ENCODE data around the gene TCF4.

TCF4 gene

GRCh38 chr18:55448420-55448819, 139.6 kb downstream of the TCF4 start:
- no peak for TF ChIP-seq CTCF (IDR thresholded peaks at IDR 0.05; ENCODE audit: insufficient read depth, low read length, missing control alignments)
- CTCF ChIA-PET: no interaction called here
- DNase-seq (ENCODE audit: low read depth, low spot score): no peak
- no peak overlapping the region for H3K4me3 ChIP-seq (ENCODE audit: low read depth, low read length)
- POLR2A ChIA-PET: interaction anchor here (1.1 kb wide), 1 partner anchor 138 kb away, joined by 4 read pairs; no protein-coding TSS in a partner anchor

GRCh38 chr18:55447672-55448018, 140.3 kb downstream of the TCF4 start:
- ChIA-PET POLR2A (no interaction called here), CTCF (interaction anchor here (0.7 kb wide), 1 partner anchor 67 kb away, joined by 3 read pairs; no protein-coding TSS in a partner anchor)
- no peak for TF ChIP-seq CTCF (IDR thresholded peaks at IDR 0.05; ENCODE audit: insufficient read depth, low read length, missing control alignments)
- H3K4me3 ChIP-seq (ENCODE audit: low read depth, low read length): no peak overlapping the region
- DNase-seq (ENCODE audit: low read depth, low spot score): no peak

- TF ChIP-seq CTCF (IDR thresholded peaks at IDR 0.05; ENCODE audit: insufficient read depth, low read length, missing control alignments): no peak
- CTCF ChIA-PET: interaction anchor here (0.7 kb wide), 1 partner anchor 67 kb away, joined by 3 read pairs; no protein-coding TSS in a partner anchor
- H3K4me3 ChIP-seq (ENCODE audit: low read depth, low read length): no peak overlapping the region
- POLR2A ChIA-PET: no interaction called here
- DNase-seq (ENCODE audit: low read depth, low spot score): no peak
These were observed 140.9 kb downstream of the TCF4 start for GRCh38 chr18:55446996-55447671.

- no peak overlapping the region for H3K4me3 ChIP-seq (ENCODE audit: low read depth, low read length)
- ChIA-PET POLR2A (no interaction called here), CTCF (interaction anchor here (1.4 kb wide), 1 partner anchor 210 kb away, joined by 3 read pairs; no protein-coding TSS in a partner anchor)
- DNase-seq (ENCODE audit: low read depth, low spot score): no peak
- no peak for TF ChIP-seq CTCF (IDR thresholded peaks at IDR 0.05; ENCODE audit: insufficient read depth, low read length, missing control alignments)
These were observed 143.5 kb downstream of the TCF4 start for GRCh38 chr18:55444536-55444935.

GRCh38 chr18:55443776-55444175, 144.2 kb downstream of the TCF4 start:
- H3K4me3 ChIP-seq (ENCODE audit: low read depth, low read length): no peak overlapping the region
- no peak for DNase-seq (ENCODE audit: low read depth, low spot score)
- ChIA-PET POLR2A (no interaction called here), CTCF (interaction anchor here (1.2 to 1.5 kb wide), 2 partner anchors 10 to 12 kb away, joined by 3 to 4 read pairs; no protein-coding TSS in a partner anchor)
- TF ChIP-seq CTCF (IDR thresholded peaks at IDR 0.05; ENCODE audit: insufficient read depth, low read length, missing control alignments): no peak

- POLR2A ChIA-PET: no interaction called here
- CTCF ChIA-PET: interaction anchor here (0.9 to 1.5 kb wide), 3 partner anchors 11 to 349 kb away, joined by 3 to 9 read pairs (median 3); no protein-coding TSS in a partner anchor
These were observed 145.4 kb downstream of the TCF4 start for GRCh38 chr18:55442561-55442960.

More at GRCh38 chr18:55442561-55442960, 145.4 kb downstream of the TCF4 start:
- no peak overlapping the region for H3K4me3 ChIP-seq (ENCODE audit: low read depth, low read length)
- no peak for TF ChIP-seq CTCF (IDR thresholded peaks at IDR 0.05; ENCODE audit: insufficient read depth, low read length, missing control alignments)
- DNase-seq (ENCODE audit: low read depth, low spot score): no peak
